IPS-18c (cell line): Measurements from ENCODE around the gene OGFRL1.
"Not testable (repeated sequence)": the region's sequence is repeated elsewhere in the genome, so short reads cannot be mapped to it uniquely, and the experiment has no call there.

Experiments
- H3K4me3 ChIP-seq: 2 replicates; pipeline ENCODE4 v1.7.0; 2013; ENCODE audit warnings: low read depth, mild to moderate bottlenecking, low read length, moderate library complexity; ENCODE audit not compliant: insufficient read depth
- H3K9me3 ChIP-seq: one replicate; pipeline ENCODE4 v1.6.1; 2013; ENCODE audit warnings: mild to moderate bottlenecking, low read length, moderate library complexity; ENCODE audit not compliant: control insufficient read depth, insufficient read depth

Gene OGFRL1

GRCh38 chr6:71288228-71289038, at the start of gene OGFRL1:
OGFRL1 (plus strand) TSS chr6:71288811; CDS start chr6:71288937, 126 bp downstream.
- Histone ChIP-seq H3K4me3 (peak within 1 kb of the TSS; percentile 72), H3K9me3 (no peaks in the 10 kb centered on the region)

DNA sequence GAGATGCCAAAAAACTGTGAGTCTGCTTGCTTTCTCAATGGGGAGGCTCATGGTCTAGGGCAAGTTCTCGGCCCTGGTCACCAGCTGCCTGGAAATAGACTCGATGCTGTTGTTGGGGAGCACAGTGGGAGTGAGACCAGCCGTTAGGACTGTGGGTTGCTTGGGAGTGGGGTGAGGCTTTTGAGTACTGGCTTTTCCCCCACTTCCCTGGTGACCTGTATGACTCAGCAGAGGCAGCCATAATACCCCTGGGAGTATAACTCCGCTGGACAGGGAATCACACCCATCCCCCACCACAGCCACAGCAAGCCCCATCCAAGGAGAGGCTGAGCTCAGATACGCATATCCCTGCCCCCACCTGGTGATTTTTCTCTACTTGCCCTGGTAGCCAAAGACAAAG, 48.9 kb upstream of the OGFRL1 start:
- no peaks in the 10 kb centered on the region for H3K9me3 ChIP-seq
- H3K4me3 ChIP-seq: no peak overlapping the region

- H3K4me3 ChIP-seq: no peak overlapping the region
- H3K9me3 ChIP-seq: no peaks in the 10 kb centered on the region
These were observed 43.2 kb upstream of the OGFRL1 start for GRCh38 chr6:71245265-71246049.

DNA sequence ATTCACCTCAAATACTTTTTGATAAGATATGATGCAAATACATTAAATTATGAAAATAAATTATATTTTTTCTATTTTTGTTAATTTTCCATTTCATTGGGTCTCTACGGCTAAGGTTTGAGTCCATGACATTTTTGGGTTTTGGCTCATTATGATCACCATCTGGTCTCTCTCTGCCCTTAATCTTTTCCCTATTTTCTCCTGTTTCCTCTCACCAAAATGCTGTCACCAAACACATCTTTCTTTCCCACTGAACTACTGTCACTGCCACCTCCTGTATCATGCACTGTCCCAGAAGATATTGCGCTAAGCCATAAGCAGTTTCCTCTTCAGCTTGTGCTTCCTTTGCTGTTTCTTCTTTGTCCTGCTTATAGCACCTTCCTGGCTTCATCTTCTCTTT, 42.0 kb upstream of the OGFRL1 start:
- Histone ChIP-seq H3K4me3 (no peak overlapping the region), H3K9me3 (no peaks in the 10 kb centered on the region)

DNA sequence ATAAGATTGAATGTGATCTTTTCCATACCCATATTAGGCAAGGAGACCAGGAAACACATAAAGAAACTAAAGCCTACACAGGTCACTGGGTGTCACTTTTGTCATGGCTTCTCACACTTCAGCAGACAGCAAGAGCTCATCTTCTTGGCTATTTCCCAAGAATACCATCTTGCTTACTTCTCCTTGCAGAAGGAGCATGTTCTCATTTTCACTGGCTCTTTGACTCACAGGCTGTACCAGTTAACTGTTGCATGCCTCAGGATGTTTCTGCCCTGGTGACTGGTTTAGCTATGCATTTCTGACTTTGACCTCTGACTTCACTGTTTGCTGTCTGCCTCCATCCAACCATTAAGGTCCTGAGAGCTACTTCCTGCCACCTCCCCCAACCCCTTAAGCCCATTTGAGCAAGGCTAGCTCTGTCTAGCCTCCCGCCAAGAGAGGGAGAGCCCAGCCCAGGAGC, 40.3 kb upstream of the OGFRL1 start:
- no peak overlapping the region for H3K4me3 ChIP-seq
- no peaks in the 10 kb centered on the region for H3K9me3 ChIP-seq

- H3K9me3 ChIP-seq: no peaks in the 10 kb centered on the region
- no peak overlapping the region for H3K4me3 ChIP-seq
These were observed 39.6 kb upstream of the OGFRL1 start for GRCh38 chr6:71248878-71249544.

GRCh38 chr6:71250099-71250602, 38.5 kb upstream of the OGFRL1 start:
- no peak overlapping the region for H3K4me3 ChIP-seq
- H3K9me3 ChIP-seq: no peaks in the 10 kb centered on the region

- H3K4me3 ChIP-seq: no peak overlapping the region
These were observed 36.2 kb upstream of the OGFRL1 start for GRCh38 chr6:71252410-71252809.

DNA sequence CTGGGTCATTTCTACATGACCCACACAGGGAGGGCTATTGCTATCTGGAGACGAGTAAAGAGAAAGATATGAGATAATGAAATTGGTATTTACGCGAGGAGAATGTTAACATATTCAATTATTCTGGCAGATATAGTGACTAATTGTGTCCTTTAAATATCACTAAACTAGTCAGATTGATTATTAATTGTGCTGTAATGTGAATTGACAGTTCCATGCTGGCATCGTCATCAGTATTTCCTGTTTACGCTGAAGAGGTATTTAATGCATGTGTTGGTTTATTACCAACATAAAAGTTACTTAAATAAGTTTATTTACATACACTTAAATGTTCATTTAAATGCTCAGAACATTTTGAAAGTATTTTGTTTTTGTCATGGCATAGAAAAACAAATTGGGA, 35.7 kb upstream of the OGFRL1 start:
- no peaks in the 10 kb centered on the region for H3K9me3 ChIP-seq
- no peak overlapping the region for H3K4me3 ChIP-seq

More at GRCh38 chr6:71252410-71252809, 36.2 kb upstream of the OGFRL1 start:
- no peaks in the 10 kb centered on the region for H3K9me3 ChIP-seq

- Histone ChIP-seq H3K9me3 (no peaks in the 10 kb centered on the region), H3K4me3 (no peak overlapping the region)
These were observed 34.3 kb upstream of the OGFRL1 start for GRCh38 chr6:71254323-71254722.

DNA sequence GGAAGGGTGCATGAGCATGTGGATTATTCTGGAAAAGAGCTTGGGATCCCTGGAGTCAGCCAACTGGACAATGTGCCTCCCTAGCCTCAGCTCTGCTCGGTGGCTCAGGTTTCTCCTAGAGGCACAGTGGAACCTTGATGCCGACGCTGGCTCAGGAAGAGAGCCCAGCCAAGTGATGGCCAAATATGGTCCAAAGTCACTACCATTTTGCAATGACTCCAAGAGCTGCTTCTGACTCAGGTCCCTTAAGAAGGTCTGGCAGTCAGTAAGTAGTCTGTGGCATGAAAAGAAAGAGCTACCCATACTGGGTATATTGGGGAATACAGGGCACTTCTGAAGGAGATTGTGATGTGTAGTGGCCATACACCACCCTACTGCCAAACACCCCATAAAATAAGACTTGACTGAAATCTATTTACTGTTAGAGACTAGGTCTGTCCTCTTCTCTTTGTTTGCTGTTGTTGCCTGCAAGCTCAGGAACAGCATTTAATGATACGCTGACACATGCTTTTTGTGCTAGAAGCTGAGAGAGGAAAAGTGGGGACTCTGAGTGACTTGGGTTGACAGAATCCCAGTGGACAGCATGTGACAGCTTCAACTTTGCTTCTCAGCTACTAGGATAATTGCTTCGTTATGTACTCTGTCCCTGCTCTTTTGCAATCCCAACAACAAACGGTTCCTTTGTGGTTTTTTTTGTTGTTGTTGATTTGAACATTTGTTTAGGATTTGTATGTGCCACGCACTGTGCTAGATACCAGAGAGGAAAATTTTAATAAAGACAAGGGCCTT, 30.3 kb upstream of the OGFRL1 start:
- Histone ChIP-seq H3K4me3 (no peak overlapping the region), H3K9me3 (no peaks in the 10 kb centered on the region)

- no peaks in the 10 kb centered on the region for H3K9me3 ChIP-seq
- H3K4me3 ChIP-seq: no peak overlapping the region
These were observed 28.6 kb upstream of the OGFRL1 start for GRCh38 chr6:71259888-71260604.

DNA sequence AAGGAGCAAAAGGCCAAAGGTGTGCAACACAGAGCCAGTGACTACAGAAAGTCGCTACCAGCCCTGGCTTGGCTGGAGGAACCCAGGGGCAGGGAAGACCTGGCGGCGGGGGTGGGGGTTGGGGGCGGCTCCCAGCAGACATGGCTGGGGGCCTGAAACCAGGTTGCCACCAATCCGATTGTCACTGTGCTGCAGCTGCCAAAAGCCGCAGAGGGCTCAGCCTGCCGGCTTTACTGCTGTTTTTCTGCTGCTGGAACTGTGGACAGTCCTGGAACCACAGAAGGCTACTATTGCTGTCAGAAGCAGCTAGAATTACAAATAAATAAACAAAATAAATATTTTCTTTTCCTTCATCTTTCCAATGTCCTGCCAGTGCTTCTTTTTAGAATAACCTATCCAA, 25.7 kb upstream of the OGFRL1 start:
- H3K4me3 ChIP-seq: no peak overlapping the region
- H3K9me3 ChIP-seq: no peaks in the 10 kb centered on the region

- not testable (repeated sequence) for H3K4me3 ChIP-seq
- peaks cover 10% of the 10 kb centered on the region for H3K9me3 ChIP-seq
These were observed 22.2 kb upstream of the OGFRL1 start for GRCh38 chr6:71266392-71266791.

DNA sequence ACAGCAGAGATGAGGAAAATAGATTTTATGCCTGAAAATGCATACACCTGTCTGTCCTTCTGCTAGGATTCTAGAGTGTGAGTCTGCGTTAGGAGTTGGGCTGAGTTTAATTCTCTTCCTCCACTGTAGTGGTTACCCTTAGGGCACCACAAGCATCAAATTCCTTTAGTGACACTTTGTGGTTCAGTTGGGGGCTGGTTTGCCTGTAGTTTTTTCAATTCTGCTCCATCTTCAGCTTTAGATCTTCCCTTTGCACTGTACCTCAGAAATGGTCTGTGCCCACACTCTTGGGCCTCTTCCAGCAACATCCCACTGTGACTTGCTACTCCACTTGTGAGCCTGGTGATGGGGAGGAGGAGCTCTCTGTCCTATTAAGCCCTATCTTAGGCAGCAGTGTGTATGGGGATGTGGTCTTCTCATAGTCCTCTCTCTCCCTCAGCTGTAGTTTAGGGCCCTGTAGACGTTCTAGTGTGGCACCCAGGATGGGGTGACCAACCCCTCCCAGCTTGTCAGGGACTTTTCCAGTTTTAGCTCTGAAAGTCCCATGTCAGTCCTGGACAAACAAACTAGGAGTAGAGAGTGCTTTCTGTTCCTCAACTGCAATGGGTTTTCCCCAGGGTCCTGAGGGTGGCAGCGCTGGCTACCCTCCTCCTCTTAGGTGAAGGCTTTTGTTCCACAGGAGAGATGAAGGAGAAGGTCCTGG, 19.7 kb upstream of the OGFRL1 start:
- Histone ChIP-seq H3K4me3 (peak overlapping the region; percentile 9; the same call in 1 of the 2 replicates), H3K9me3 (peaks cover 12% of the 10 kb centered on the region)
